Measurements from ENCODE around the gene TSPAN5.
"Not testable (repeated sequence)": the region's sequence is repeated elsewhere in the genome, so short reads cannot be mapped to it uniquely, and the experiment has no call there.

The TSPAN5 gene

GRCh38 chr4:98555798-98556445 lies 102.5 kb downstream of the TSPAN5 start:
- DNase-seq (ENCODE audit: low read depth in 2 of 2), result no peak

GRCh38 chr4:98546910-98547594 lies 111.4 kb downstream of the TSPAN5 start:
- no peak for DNase-seq (ENCODE audit: low read depth in 2 of 2)

GRCh38 chr4:98544818-98545414 lies 113.5 kb downstream of the TSPAN5 start:
- no peak for DNase-seq (ENCODE audit: low read depth in 2 of 2)

GRCh38 chr4:98544141-98544817 lies 114.1 kb downstream of the TSPAN5 start:
- no peak for DNase-seq (ENCODE audit: low read depth in 2 of 2)

- no peak for DNase-seq (ENCODE audit: low read depth in 2 of 2)
These were observed 116.4 kb downstream of the TSPAN5 start for GRCh38 chr4:98542011-98542410.

- no peak for DNase-seq (ENCODE audit: low read depth in 2 of 2)
These were observed 117.6 kb downstream of the TSPAN5 start for GRCh38 chr4:98540803-98541202.

- DNase-seq (ENCODE audit: low read depth in 2 of 2), result no peak
These were observed 118.7 kb downstream of the TSPAN5 start for GRCh38 chr4:98539741-98540140.

GRCh38 chr4:98539299-98539698 lies 119.1 kb downstream of the TSPAN5 start:
- DNase-seq (ENCODE audit: low read depth in 2 of 2), result no peak

- DNase-seq (ENCODE audit: low read depth in 2 of 2), result no peak
These were observed 121.8 kb downstream of the TSPAN5 start for GRCh38 chr4:98536631-98537030.

- DNase-seq (ENCODE audit: low read depth in 2 of 2), result not testable (repeated sequence)
These were observed 124.3 kb downstream of the TSPAN5 start for GRCh38 chr4:98534146-98534545.

- no peak for DNase-seq (ENCODE audit: low read depth in 2 of 2)
These were observed 127.8 kb downstream of the TSPAN5 start for GRCh38 chr4:98530572-98530971.

- DNase-seq (ENCODE audit: low read depth in 2 of 2), result no peak
These were observed 128.3 kb downstream of the TSPAN5 start for GRCh38 chr4:98529970-98530569.

GRCh38 chr4:98528882-98529281 lies 129.5 kb downstream of the TSPAN5 start:
- DNase-seq (ENCODE audit: low read depth in 2 of 2), result no peak

GRCh38 chr4:98527534-98528269 lies 130.7 kb downstream of the TSPAN5 start:
- no peak for DNase-seq (ENCODE audit: low read depth in 2 of 2)

GRCh38 chr4:98524230-98524629 lies 134.2 kb downstream of the TSPAN5 start:
- no peak for DNase-seq (ENCODE audit: low read depth in 2 of 2)

- DNase-seq (ENCODE audit: low read depth in 2 of 2), result no peak
These were observed 135.6 kb downstream of the TSPAN5 start for GRCh38 chr4:98522636-98523395.

- DNase-seq (ENCODE audit: low read depth in 2 of 2), result no peak
These were observed 136.3 kb downstream of the TSPAN5 start for GRCh38 chr4:98522062-98522461.

- no peak for DNase-seq (ENCODE audit: low read depth in 2 of 2)
These were observed 136.9 kb downstream of the TSPAN5 start for GRCh38 chr4:98521486-98521885.

GRCh38 chr4:98519268-98519977 lies 139.0 kb downstream of the TSPAN5 start:
- DNase-seq (ENCODE audit: low read depth in 2 of 2), result no peak

All from activated CD8-positive, alpha-beta memory T cell treated with anti-CD3 and anti-CD28 coated beads for 4 hours (primary cell).